ENCODE data around the gene PINLYP.
"Not testable (repeated sequence)": the region's sequence is repeated elsewhere in the genome, so short reads cannot be mapped to it uniquely, and the experiment has no call there.

PINLYP gene

GRCh38 chr19:43582495-43582894 lies 6.9 kb downstream of the PINLYP start:
- no peaks in the 10 kb centered on the region for H3K9me3 ChIP-seq (replicated peaks in 1 of 2; ENCODE audit: control insufficient read depth in 2 of 2, insufficient read depth in 1 of 2, low read depth in 1 of 2, low read length in 2 of 2)
- peaks cover 5 to 12% of the 10 kb centered on the region in 2 donors for H3K36me3 ChIP-seq (replicated peaks in 1 of 2; ENCODE audit: control insufficient read depth in 2 of 2, insufficient read depth in 2 of 2, low read length in 2 of 2)
- no peak overlapping the region for H2AFZ ChIP-seq (ENCODE audit: low read length)
- no peak overlapping the region for H4K91ac ChIP-seq (ENCODE audit: low read depth, low read length, poor library complexity)
- no peak overlapping the region for H3K18ac ChIP-seq (ENCODE audit: low read length)
- no CpG with 5 or more reads among the region's 2 CpGs for WGBS, 2 donors (ENCODE audit: extremely low coverage in 2 of 2, insufficient read length in 2 of 2, insufficient replicate concordance in 1 of 2)
- no peak overlapping the region for H3K14ac ChIP-seq (ENCODE audit: low read length)
- peaks cover 4% of the 10 kb centered on the region for H3K79me1 ChIP-seq (ENCODE audit: low read depth, low read length)
- no peak overlapping the region for H2AK5ac ChIP-seq (ENCODE audit: low read depth, low read length)
- H2BK12ac ChIP-seq (ENCODE audit: low read length) = no peak overlapping the region
- H3K9ac ChIP-seq (ENCODE audit: low read depth, low read length, poor library complexity) = no peak overlapping the region
- H3K4ac ChIP-seq (ENCODE audit: low read length) = no peak overlapping the region
- H2BK5ac ChIP-seq (ENCODE audit: low read length) = no peak overlapping the region
- no peak overlapping the region for H4K8ac ChIP-seq (ENCODE audit: low read depth, low read length)
- no peak overlapping the region for H3K23ac ChIP-seq (ENCODE audit: low read depth, low read length, poor library complexity)
- no peak overlapping the region for H2BK15ac ChIP-seq (ENCODE audit: low read length)
- no peak for DNase-seq (ENCODE audit: low spot score)
- H3K27ac ChIP-seq (replicated peaks; ENCODE audit: low read length) = no peak overlapping the region
- no peaks in the 10 kb centered on the region for H3K27me3 ChIP-seq (ENCODE audit: control insufficient read depth in 3 of 3, insufficient read depth in 3 of 3, low read depth in 1 of 3, low read length in 3 of 3)
- no peak overlapping the region for H3K4me3 ChIP-seq (ENCODE audit: low read length in 2 of 2)
- no peak overlapping the region for H3K4me2 ChIP-seq (ENCODE audit: insufficient read depth, low read length, poor library complexity, severe bottlenecking)
- H3K4me1 ChIP-seq (ENCODE audit: control insufficient read depth in 2 of 2, insufficient read depth in 1 of 2, low read depth in 1 of 2, low read length in 2 of 2) = peaks cover 0 to 7% of the 10 kb centered on the region in 2 donors
- no peak overlapping the region for H2BK120ac ChIP-seq (ENCODE audit: low read depth, low read length)

- Histone ChIP-seq H3K27ac (replicated peaks; ENCODE audit: low read length) (no peak overlapping the region), H3K9me3 (replicated peaks in 1 of 2; ENCODE audit: control insufficient read depth in 2 of 2, insufficient read depth in 1 of 2, low read depth in 1 of 2, low read length in 2 of 2) (no peaks in the 10 kb centered on the region), H3K4me3 (ENCODE audit: low read length in 2 of 2) (no peak overlapping the region), H2AK5ac (ENCODE audit: low read depth, low read length) (no peak overlapping the region), H3K36me3 (replicated peaks in 1 of 2; ENCODE audit: control insufficient read depth in 2 of 2, insufficient read depth in 2 of 2, low read length in 2 of 2) (peaks cover 9 to 22% of the 10 kb centered on the region in 2 donors), H4K91ac (ENCODE audit: low read depth, low read length, poor library complexity) (no peak overlapping the region), H2AFZ (ENCODE audit: low read length) (no peak overlapping the region), H2BK15ac (ENCODE audit: low read length) (no peak overlapping the region), H3K18ac (ENCODE audit: low read length) (no peak overlapping the region), H3K4me1 (ENCODE audit: control insufficient read depth in 2 of 2, insufficient read depth in 1 of 2, low read depth in 1 of 2, low read length in 2 of 2) (peaks cover 0 to 7% of the 10 kb centered on the region in 2 donors), H3K4ac (ENCODE audit: low read length) (no peak overlapping the region), H3K79me1 (ENCODE audit: low read depth, low read length) (peaks cover 4% of the 10 kb centered on the region), H2BK120ac (ENCODE audit: low read depth, low read length) (no peak overlapping the region), H2BK5ac (ENCODE audit: low read length) (no peak overlapping the region), H2BK12ac (ENCODE audit: low read length) (no peak overlapping the region), H3K27me3 (ENCODE audit: control insufficient read depth in 3 of 3, insufficient read depth in 3 of 3, low read depth in 1 of 3, low read length in 3 of 3) (no peaks in the 10 kb centered on the region), H4K8ac (ENCODE audit: low read depth, low read length) (no peak overlapping the region), H3K9ac (ENCODE audit: low read depth, low read length, poor library complexity) (no peak overlapping the region), H3K14ac (ENCODE audit: low read length) (no peak overlapping the region), H3K4me2 (ENCODE audit: insufficient read depth, low read length, poor library complexity, severe bottlenecking) (no peak overlapping the region), H3K23ac (ENCODE audit: low read depth, low read length, poor library complexity) (no peak overlapping the region)
- DNase-seq (ENCODE audit: low spot score) = no peak
- WGBS, 2 donors (ENCODE audit: extremely low coverage in 2 of 2, insufficient read length in 2 of 2, insufficient replicate concordance in 1 of 2) = no CpG with 5 or more reads among the region's 1 CpG
Measured at GRCh38 chr19:43584484-43584883, 8.9 kb downstream of the PINLYP start.

GRCh38 chr19:43586346-43586745 lies 10.7 kb downstream of the PINLYP start:
- Histone ChIP-seq H4K91ac (ENCODE audit: low read depth, low read length, poor library complexity) (no peak overlapping the region), H3K4ac (ENCODE audit: low read length) (no peak overlapping the region), H2BK12ac (ENCODE audit: low read length) (no peak overlapping the region), H3K4me3 (ENCODE audit: low read length in 2 of 2) (no peak overlapping the region), H3K4me1 (ENCODE audit: control insufficient read depth in 2 of 2, insufficient read depth in 1 of 2, low read depth in 1 of 2, low read length in 2 of 2) (no peaks in the 10 kb centered on the region), H2BK120ac (ENCODE audit: low read depth, low read length) (no peak overlapping the region), H3K27ac (replicated peaks; ENCODE audit: low read length) (no peak overlapping the region), H3K36me3 (replicated peaks in 1 of 2; ENCODE audit: control insufficient read depth in 2 of 2, insufficient read depth in 2 of 2, low read length in 2 of 2) (peaks cover 18 to 41% of the 10 kb centered on the region in 2 donors), H2AK5ac (ENCODE audit: low read depth, low read length) (no peak overlapping the region), H2AFZ (ENCODE audit: low read length) (no peak overlapping the region), H3K4me2 (ENCODE audit: insufficient read depth, low read length, poor library complexity, severe bottlenecking) (no peak overlapping the region), H3K79me1 (ENCODE audit: low read depth, low read length) (peaks cover 4% of the 10 kb centered on the region), H3K18ac (ENCODE audit: low read length) (no peak overlapping the region), H2BK15ac (ENCODE audit: low read length) (no peak overlapping the region), H3K9me3 (replicated peaks in 1 of 2; ENCODE audit: control insufficient read depth in 2 of 2, insufficient read depth in 1 of 2, low read depth in 1 of 2, low read length in 2 of 2) (no peaks in the 10 kb centered on the region), H3K14ac (ENCODE audit: low read length) (no peak overlapping the region), H3K9ac (ENCODE audit: low read depth, low read length, poor library complexity) (no peak overlapping the region), H3K23ac (ENCODE audit: low read depth, low read length, poor library complexity) (no peak overlapping the region), H3K27me3 (ENCODE audit: control insufficient read depth in 3 of 3, insufficient read depth in 3 of 3, low read depth in 1 of 3, low read length in 3 of 3) (no peaks in the 10 kb centered on the region), H4K8ac (ENCODE audit: low read depth, low read length) (no peak overlapping the region), H2BK5ac (ENCODE audit: low read length) (no peak overlapping the region)
- DNase-seq (ENCODE audit: low spot score) = no peak
- no CpG with 5 or more reads among the region's 2 CpGs for WGBS, 2 donors (ENCODE audit: extremely low coverage in 2 of 2, insufficient read length in 2 of 2, insufficient replicate concordance in 1 of 2)

GRCh38 chr19:43587029-43587428 lies 11.4 kb downstream of the PINLYP start:
- H3K79me1 ChIP-seq (ENCODE audit: low read depth, low read length) = not testable (repeated sequence)

More at GRCh38 chr19:43587029-43587428, 11.4 kb downstream of the PINLYP start:
- H2AFZ ChIP-seq (ENCODE audit: low read length); H2AK5ac ChIP-seq (ENCODE audit: low read depth, low read length); H3K27me3 ChIP-seq (ENCODE audit: control insufficient read depth in 3 of 3, insufficient read depth in 3 of 3, low read depth in 1 of 3, low read length in 3 of 3); H3K27ac ChIP-seq (replicated peaks; ENCODE audit: low read length); H3K4me2 ChIP-seq (ENCODE audit: insufficient read depth, low read length, poor library complexity, severe bottlenecking); DNase-seq (ENCODE audit: low spot score); H2BK12ac ChIP-seq (ENCODE audit: low read length); H3K4me1 ChIP-seq (ENCODE audit: control insufficient read depth in 2 of 2, insufficient read depth in 1 of 2, low read depth in 1 of 2, low read length in 2 of 2); H3K23ac ChIP-seq (ENCODE audit: low read depth, low read length, poor library complexity); H2BK15ac ChIP-seq (ENCODE audit: low read length); H2BK120ac ChIP-seq (ENCODE audit: low read depth, low read length); H4K8ac ChIP-seq (ENCODE audit: low read depth, low read length); H3K9ac ChIP-seq (ENCODE audit: low read depth, low read length, poor library complexity); H3K4ac ChIP-seq (ENCODE audit: low read length); H3K9me3 ChIP-seq (replicated peaks in 1 of 2; ENCODE audit: control insufficient read depth in 2 of 2, insufficient read depth in 1 of 2, low read depth in 1 of 2, low read length in 2 of 2); H2BK5ac ChIP-seq (ENCODE audit: low read length); H3K4me3 ChIP-seq (ENCODE audit: low read length in 2 of 2); H4K91ac ChIP-seq (ENCODE audit: low read depth, low read length, poor library complexity); H3K14ac ChIP-seq (ENCODE audit: low read length); H3K18ac ChIP-seq (ENCODE audit: low read length): not testable (repeated sequence)
- peaks cover 18 to 45% of the 10 kb centered on the region in 2 donors for H3K36me3 ChIP-seq (replicated peaks in 1 of 2; ENCODE audit: control insufficient read depth in 2 of 2, insufficient read depth in 2 of 2, low read length in 2 of 2)
- WGBS, 2 donors (ENCODE audit: extremely low coverage in 2 of 2, insufficient read length in 2 of 2, insufficient replicate concordance in 1 of 2) = no CpG with 5 or more reads among the region's 3 CpGs

All from neuronal stem cell (in vitro differentiated cells).